Common myeloid progenitor, CD34-positive (primary cell): ENCODE measurements around the gene ARHGAP9.
A peak's percentile ranks its signal among the peaks of the same experiment; 100 is the strongest.
"Not testable (repeated sequence)": the region's sequence is repeated elsewhere in the genome, so short reads cannot be mapped to it uniquely, and the experiment has no call there.

Experiments
- CTCF ChIA-PET: fragments of 350-600 bp; sonication (Branson Sonifier 250); formaldehyde crosslinking; loops from one replicate; lab custom pipeline; 2021; ENCODE audit warnings: antibody characterized with exemption; lab: Charles Lee
- POLR2A ChIA-PET: fragments of 350-600 bp; sonication (Branson Sonifier 250); formaldehyde crosslinking; loops from one replicate; lab custom pipeline; 2021; ENCODE audit warnings: antibody characterized with exemption; lab: Charles Lee
- DNase-seq, 3 donors: peaks; one replicate each; pipeline versions ENCODE4 v3.0.0 to v3.0.0-alpha.2; 2013
- H3K27ac ChIP-seq, 2 experiments: 1 replicate in 1 of 2; 2 replicates in 1 of 2; pipeline ENCODE4 v1.7.0; 2013; ENCODE audit warnings: inconsistent platforms in 2 of 2, low read length in 2 of 2, mild to moderate bottlenecking in 2 of 2, low read depth in 1 of 2, moderate library complexity in 1 of 2; ENCODE audit not compliant: severe bottlenecking in 2 of 2, insufficient read depth in 1 of 2, poor library complexity in 1 of 2
- H3K27me3 ChIP-seq, 5 experiments: replicated peaks in 2 of 5; 1 replicate in 3 of 5; 2 replicates in 2 of 5; pipeline versions ENCODE4 v1.6.1 to v1.7.0; 2013; ENCODE audit warnings: low read length in 4 of 5, mild to moderate bottlenecking in 2 of 5, moderate library complexity in 2 of 5, inconsistent platforms in 1 of 5; ENCODE audit not compliant: insufficient read depth in 5 of 5, control insufficient read depth in 4 of 5
- H3K36me3 ChIP-seq, 4 experiments: 1 replicate in 2 of 4; 2 replicates in 2 of 4; pipeline versions ENCODE4 v1.6.1 to v1.7.0; 2013; ENCODE audit warnings: low read length in 3 of 4, control low read depth in 1 of 4, mild to moderate bottlenecking in 1 of 4; ENCODE audit not compliant: control insufficient read depth in 4 of 4, insufficient read depth in 4 of 4
- H3K4me1 ChIP-seq, 4 experiments: 1 replicate in 3 of 4; 2 replicates in 1 of 4; pipeline versions ENCODE4 v1.6.1 to v1.7.1; 2013; ENCODE audit warnings: low read length in 3 of 4, mild to moderate bottlenecking in 3 of 4, control low read depth in 1 of 4, inconsistent platforms in 1 of 4, moderate library complexity in 1 of 4; ENCODE audit not compliant: control insufficient read depth in 4 of 4, insufficient read depth in 4 of 4; ENCODE audit errors: control extremely low read depth in 1 of 4
- H3K4me3 ChIP-seq, 7 experiments: 1 replicate in 4 of 7; 2 replicates in 3 of 7; pipeline versions ENCODE4 v1.5.1 to v1.7.0; 2013; ENCODE audit warnings: mild to moderate bottlenecking in 7 of 7, low read length in 6 of 7, moderate library complexity in 6 of 7, inconsistent platforms in 2 of 7, low read depth in 2 of 7, control low read depth in 1 of 7; ENCODE audit not compliant: insufficient read depth in 4 of 7, control insufficient read depth in 1 of 7; ENCODE audit errors: extremely low read depth in 1 of 7
- H3K9me3 ChIP-seq, 5 experiments: 1 replicate in 4 of 5; 2 replicates in 1 of 5; pipeline versions ENCODE4 v1.6.1 to v1.7.1; 2013; ENCODE audit warnings: low read length in 4 of 5, mild to moderate bottlenecking in 2 of 5, inconsistent platforms in 1 of 5, low read depth in 1 of 5, moderate library complexity in 1 of 5; ENCODE audit not compliant: control insufficient read depth in 4 of 5, insufficient read depth in 2 of 5; ENCODE audit errors: control extremely low read depth in 1 of 5
- WGBS: methylation state at CpG from one replicate; pipeline ENCODE4 v1.1.5; 2013; ENCODE audit not compliant: insufficient coverage; 5-methylcytosine and 5-hydroxymethylcytosine counted together

The ARHGAP9 gene

DNA sequence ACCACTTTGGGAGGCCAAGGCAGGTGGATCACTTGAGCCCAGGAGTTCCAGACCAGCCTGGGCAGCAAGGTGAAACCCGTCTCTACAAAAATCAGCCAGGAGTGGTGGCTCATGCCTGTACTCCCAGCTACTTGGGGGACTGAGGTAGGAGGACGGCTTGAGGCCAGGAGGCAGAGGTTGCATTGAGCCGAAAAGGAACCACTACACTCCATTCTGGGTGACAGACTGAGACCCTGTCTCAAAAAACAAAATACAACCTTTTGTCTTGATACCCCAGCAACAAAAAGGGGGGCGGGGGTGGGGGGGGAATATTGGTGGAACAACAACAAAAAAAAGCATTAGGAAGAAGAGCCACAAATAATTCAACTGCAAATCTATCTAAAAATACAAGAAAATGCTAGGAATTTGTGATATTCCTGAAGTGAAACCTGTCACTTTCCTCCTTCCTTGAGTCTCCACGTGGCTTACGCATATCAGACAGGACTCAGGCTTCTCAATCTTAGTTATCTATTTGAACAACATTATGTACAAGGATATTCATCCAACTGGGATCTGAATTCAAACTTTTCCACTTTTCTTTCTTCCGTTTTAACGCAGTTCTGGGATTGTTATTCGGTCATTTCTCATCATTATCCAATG lies 50.1 kb downstream of the ARHGAP9 start:
- Histone ChIP-seq H3K9me3 (no peaks in the 10 kb centered on the region), H3K27me3 (no peaks in the 10 kb centered on the region), H3K4me3 (peak overlapping the region in 6 of 7 experiments; percentile 71 to 86 (median 72)), H3K4me1 (peaks cover 3 to 31% (median 15%) of the 10 kb centered on the region in 4 experiments), H3K36me3 (peaks cover 0 to 4% (median under 1%) of the 10 kb centered on the region in 4 experiments), H3K27ac (peak overlapping the region; percentile 96 to 98)
- 13% methylated on average over 6 of the region's 9 CpGs for WGBS
- CTCF ChIA-PET: interaction anchor here (0.6 to 3.2 kb wide), 7 partner anchors 20 to 158 kb away, joined by 3 to 31 read pairs (median 4); partner anchors contain the start of genes ARHGAP9 and INHBE
- POLR2A ChIA-PET: interaction anchor here (0.6 to 1.1 kb wide), 3 partner anchors 10 to 90 kb away, joined by 3 read pairs; no protein-coding TSS in a partner anchor
- peak in 1 of 3 donors; percentile 15 for DNase-seq

DNA sequence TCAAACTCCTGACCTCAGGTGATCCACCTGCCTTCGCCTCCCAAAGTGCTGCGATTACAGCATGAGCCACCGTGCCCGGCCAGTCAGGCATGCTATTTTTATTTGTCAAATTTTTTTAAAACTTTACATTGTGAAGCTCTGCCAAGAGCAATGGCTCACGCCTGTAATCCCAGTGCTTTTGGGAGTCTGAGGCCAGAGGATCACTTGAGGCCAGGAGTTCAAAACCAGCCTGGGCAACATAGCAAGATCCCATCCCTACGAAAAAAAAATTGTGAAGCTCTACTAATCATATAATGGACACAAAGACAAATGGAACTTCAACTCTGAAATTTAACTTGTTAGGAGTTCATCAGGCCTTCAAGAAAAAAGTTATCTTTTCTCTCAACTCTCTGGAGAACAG lies 50.7 kb downstream of the ARHGAP9 start:
- Histone ChIP-seq H3K9me3 (no peaks in the 10 kb centered on the region), H3K36me3 (peaks cover 0 to 6% (median 4%) of the 10 kb centered on the region in 4 experiments), H3K4me3 (peak overlapping the region in 1 of 7 experiments; percentile 72), H3K27ac (peak overlapping the region in 1 of 2 experiments; percentile 98), H3K27me3 (no peaks in the 10 kb centered on the region), H3K4me1 (peaks cover 3 to 25% (median 15%) of the 10 kb centered on the region in 4 experiments)
- 92% methylated on average over 5 of the region's 6 CpGs for WGBS
- DNase-seq: no peak
- POLR2A ChIA-PET: interaction anchor here (0.6 kb wide), 1 partner anchor 29 kb away, joined by 3 read pairs; no protein-coding TSS in a partner anchor
- CTCF ChIA-PET: interaction anchor here (1.0 to 3.2 kb wide), 3 partner anchors 25 to 158 kb away, joined by 3 to 31 read pairs (median 3); partner anchors contain the start of gene INHBE

DNA sequence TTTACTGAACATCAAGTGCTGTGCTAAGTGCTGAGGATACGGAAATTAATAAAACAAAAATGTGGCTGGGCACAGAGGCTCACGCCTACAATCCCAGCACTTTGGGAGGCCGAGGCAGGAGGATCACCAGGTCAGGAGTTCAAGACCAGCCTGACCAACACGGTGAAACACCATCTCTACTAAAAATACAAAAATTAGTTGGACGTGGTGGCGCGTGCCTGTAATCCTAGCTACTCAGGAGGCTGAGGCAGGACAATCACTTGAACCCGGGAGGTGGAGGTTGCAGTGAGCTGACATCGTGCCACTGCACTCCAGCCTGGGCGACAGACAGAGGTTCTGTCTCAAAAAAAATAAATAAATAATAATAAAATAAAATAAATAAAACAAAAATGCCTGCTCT lies 52.7 kb downstream of the ARHGAP9 start:
- H3K4me3 ChIP-seq, H3K27me3 ChIP-seq, H3K9me3 ChIP-seq, POLR2A ChIA-PET, H3K27ac ChIP-seq, DNase-seq: not testable (repeated sequence)
- 97% methylated on average over 6 of the region's 10 CpGs for WGBS
- Histone ChIP-seq H3K36me3 (peaks cover 2 to 16% (median 8%) of the 10 kb centered on the region in 4 experiments), H3K4me1 (peaks cover 3 to 25% (median 15%) of the 10 kb centered on the region in 4 experiments)
- CTCF ChIA-PET: interaction anchor here (0.7 to 1.8 kb wide), 3 partner anchors 8 to 32 kb away, joined by 3 to 8 read pairs (median 3); no protein-coding TSS in a partner anchor
